Left ventricle myocardium superior (tissue), 1 donor: ENCODE measurements around the gene FAM83F. TPM values are rescaled to one million over a fixed set of nuclear protein-coding genes. Genes with fewer than 3 reads are reported as not detected.

Experiments used
- ATAC-seq: fragments of 200-7000 bp; cut with Tn5 transposase; one replicate; pipeline ENCODE4 v1.9.1; 2020; ENCODE audit warnings: mild to moderate bottlenecking, moderate library complexity
- DNase-seq: peaks from one replicate; pipeline ENCODE4 v3.0.0-alpha.2; 2020
- intact Hi-C: fragments of 100-400 bp; cut with micrococcal nuclease; formaldehyde crosslinking; loops from one replicate; pipeline ENCODE4 v1.11.0; 2022
- total RNA-seq: library from RNA; stranded (reverse); fragmentation: NEBNext Ultra II Directional; extraction: Animal tissue kit (Norgen Biotek cat#: 25700); gene quantifications from one replicate; pipeline ENCODE4 v1.2.1, GENCODE V29; 2021
- donor health status: DM: no; HTN: yes; CAD: no; lungs with severe emphysema.

FAM83F gene
- total RNA-seq, 1 donor from 2014 or later: 5.2 TPM

DNA sequence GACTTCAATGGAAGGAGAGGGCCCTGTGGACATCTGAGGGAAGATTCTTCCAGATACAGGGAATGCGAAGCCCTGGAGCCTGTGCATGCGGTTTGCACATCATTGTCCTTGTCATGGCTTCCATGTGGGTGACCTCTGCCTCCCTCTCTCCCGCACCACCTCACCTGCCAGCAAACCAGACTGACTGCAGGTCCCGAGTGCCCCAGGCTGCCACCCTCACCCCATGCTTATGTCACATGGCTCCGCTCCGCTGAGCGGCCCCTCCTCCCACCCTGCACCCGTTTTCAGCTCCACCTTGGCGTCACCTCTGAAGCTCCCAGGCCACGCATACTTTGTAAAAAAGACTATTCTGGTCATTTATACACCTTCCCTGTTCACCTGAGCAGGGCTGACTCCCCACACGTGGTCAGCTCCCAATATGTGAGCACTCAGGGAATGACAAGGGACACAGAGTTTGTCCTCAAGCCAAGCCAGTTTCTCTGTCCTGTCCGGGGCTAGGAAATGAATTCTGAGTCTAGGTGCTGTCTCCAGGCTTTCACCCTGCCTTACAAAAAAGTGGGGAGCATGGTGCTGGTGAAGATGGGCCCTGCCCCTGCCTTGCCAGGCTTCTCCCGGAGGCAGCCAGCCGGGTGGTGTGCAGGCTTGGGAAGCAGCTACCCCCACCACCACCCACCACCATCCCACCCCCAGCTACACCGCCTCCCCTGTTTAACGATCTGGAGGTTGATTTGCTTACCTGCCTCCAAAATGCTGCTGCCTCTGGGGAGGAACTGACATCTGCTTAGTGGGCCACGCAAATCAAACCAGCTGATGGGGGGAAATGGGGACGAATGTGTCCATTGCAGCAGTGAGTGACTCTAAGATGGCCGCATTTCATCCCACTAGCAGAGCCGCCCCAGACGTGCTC lies 32.7 kb downstream of the FAM83F start:
- intact Hi-C loops: no loop called here
- DNase-seq (no peak), ATAC-seq (no peak)

GRCh38 chr22:40028098-40028425 lies 33.3 kb downstream of the FAM83F start:
- DNase-seq (no peak), ATAC-seq (no peak)
- intact Hi-C loops: no loop called here

DNA sequence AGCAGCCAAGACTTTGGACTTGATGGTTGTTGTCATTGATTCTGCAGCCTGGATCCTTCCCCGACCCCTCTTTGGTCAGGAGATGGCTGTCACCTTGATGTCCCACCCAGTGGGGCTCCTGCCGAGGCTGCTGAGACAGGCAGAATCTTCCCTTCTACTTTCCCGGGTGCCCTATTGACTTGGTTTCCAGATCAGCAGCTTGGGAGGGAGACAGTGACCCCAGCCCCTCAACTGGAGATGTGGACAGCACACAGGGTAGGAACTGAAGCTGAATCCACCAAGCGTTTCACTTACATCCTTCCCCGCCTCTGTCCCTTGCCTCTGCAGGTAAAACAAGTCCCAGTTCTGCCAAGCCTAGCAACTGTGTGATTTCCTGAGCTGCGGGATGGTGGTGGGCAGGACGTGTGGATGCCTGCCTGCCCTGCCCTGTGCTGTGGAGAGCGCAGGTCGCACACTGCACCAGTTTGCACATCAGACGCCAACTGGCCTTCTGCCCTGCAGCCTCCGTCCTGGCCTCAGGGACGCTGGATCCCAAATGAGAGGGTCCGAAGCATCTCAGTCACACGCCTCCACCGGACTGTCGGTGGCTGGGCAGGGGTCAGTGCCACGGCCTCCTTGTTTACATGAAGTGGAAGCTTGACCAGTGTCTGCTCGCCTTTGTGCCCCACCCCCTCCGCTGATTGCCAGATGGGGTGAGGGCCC lies 34.6 kb downstream of the FAM83F start:
- ATAC-seq (no peak), DNase-seq (no peak)
- intact Hi-C loops: no loop called here

DNA sequence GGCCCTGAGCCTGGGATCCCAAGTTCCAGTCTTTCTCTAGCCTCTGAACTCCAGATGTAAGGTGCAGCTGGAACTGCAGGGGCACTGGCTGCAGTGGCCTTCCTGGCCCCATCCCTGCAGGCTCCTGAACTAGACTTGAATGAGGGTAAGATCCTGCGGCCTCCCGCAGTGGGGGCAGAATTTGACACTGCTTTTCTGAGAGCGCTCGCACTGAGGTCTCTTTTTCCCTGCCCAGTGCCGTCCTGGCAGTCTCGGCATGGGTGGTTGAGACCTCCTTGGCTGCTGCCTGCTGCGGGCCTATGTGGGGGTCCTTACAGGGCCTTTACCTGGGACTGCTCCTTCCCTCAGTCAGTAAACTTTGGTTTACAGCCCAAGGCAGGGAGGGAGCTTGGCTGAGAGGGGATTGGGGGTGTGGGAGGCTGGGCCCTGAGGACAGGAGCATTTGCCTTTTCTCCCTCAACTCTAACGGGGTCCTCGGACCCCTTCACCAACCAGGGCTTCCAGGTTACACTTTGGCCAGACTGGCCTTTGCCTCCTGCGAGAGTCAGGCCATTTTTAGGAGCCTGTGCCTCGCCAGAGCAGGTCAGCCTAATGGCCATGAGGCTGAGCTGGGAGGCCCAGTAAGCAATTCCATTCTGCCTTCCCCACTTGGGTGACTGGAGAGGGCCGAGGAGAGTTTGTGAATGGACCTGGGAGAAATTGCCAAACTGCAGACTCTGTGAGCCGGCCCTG lies 35.4 kb downstream of the FAM83F start:
- no peak for ATAC-seq
- DNase-seq: no peak
- intact Hi-C loops: loop anchor here (10.0 kb wide), 1 partner anchor 495 kb away; the partner anchor contains the start of gene RPS19BP1

GRCh38 chr22:40030758-40031095 lies 36.0 kb downstream of the FAM83F start:
- intact Hi-C loops: loop anchor here (10.0 kb wide), 1 partner anchor 496 kb away; the partner anchor contains the start of gene RPS19BP1
- no peak for ATAC-seq
- DNase-seq: no peak

- no peak for DNase-seq
- intact Hi-C loops: loop anchor here (10.0 kb wide), 1 partner anchor 497 kb away; the partner anchor contains the start of gene RPS19BP1
- ATAC-seq: peak; percentile 12
These were observed 37.2 kb downstream of the FAM83F start for GRCh38 chr22:40031766-40032470.

DNA sequence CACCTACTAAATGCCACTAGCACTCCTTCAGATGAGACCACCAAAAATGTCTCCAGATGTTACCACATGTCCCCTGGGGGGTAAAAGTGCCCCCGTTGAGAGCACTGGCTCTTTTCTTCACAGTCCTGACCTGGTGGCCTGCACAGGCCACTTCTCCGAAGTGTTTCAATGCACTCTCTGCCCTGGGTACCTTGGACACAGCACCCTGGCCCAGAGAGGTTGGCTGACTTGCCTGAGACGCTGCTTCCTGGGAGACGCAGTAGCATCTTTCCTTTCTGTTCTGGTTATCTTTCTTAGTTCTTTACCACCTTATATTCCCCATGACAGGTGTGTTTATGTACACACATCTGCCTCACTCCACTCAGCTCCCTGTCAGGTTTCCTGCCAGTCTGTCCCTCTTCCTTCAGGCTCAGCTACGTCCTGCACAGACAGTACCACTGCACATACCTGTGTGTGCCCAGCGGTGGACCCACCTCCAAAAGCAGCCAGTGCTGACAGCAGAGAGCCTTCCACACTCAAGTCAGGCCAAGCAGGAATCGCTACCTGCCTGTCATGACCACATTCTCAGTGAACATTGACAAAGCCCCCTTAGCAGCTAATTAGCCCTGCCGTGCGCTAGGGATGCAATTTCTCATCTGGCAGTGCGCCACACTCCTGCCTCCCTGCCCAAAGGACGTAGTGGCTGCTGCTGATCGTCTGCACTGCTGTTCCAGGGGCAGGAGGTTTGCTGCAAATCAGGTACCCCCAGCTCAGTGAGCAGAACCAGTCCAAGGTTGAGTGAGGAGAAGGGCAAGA lies 39.0 kb downstream of the FAM83F start:
- DNase-seq (no peak), ATAC-seq (no peak)
- intact Hi-C loops: loop anchor here (10.0 kb wide), 1 partner anchor 499 kb away; the partner anchor contains the start of gene RPS19BP1

DNA sequence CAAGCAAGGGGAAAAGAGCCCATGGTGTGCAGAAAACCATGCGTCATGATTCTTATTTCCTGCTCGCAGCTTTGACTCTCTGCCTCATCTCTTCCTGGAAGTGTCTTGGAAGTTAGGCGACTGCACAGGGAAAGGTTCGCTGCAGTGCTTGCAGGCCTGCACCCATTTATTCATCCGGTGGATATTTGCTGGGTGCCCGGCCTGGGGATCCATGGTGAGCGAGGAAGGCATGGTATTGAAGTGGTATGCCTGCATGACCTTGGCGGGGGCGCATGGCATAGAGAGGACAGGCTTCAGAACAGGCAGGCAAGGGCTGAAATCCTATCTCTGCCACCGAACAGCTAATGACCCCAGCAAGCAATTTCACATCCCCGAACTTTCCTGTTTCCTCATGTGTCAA lies 40.6 kb downstream of the FAM83F start:
- ATAC-seq (no peak), DNase-seq (no peak)
- intact Hi-C loops: loop anchor here (10.0 kb wide), 1 partner anchor 501 kb away; the partner anchor contains the start of gene RPS19BP1

- DNase-seq (no peak), ATAC-seq (no peak)
- intact Hi-C loops: loop anchor here (10.0 kb wide), 1 partner anchor 501 kb away; the partner anchor contains the start of gene RPS19BP1
These were observed 41.4 kb downstream of the FAM83F start for GRCh38 chr22:40036126-40036525.

DNA sequence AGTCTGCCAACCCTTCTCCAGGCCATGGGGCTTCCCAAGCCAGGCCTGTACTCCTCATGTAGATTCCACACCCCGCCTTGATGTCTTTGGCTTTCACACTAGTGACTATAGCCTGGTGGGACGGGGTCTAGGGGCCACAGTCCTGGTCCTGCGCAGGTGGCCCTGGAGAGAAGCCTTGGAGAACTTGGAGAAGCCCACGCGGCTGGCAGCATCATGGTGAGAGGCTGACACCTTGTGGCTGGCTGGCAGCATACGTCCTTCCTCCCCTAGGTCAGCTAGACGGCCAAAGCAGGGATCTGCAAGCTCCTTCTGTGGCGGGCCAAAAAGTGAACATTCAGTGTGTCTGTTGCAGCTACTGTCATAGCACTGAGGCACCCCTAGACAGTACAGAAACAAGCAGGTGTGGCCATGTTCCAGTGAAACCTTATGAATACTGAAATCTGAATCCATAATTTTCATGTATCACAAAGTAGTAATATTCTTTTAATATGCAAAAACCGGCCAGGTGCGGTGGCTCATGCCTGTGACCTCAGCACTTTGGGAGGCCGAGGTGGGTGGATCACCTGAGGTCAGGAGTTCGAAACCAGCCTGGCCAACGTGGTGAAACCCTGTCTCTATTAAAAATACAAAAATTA lies 42.0 kb downstream of the FAM83F start:
- intact Hi-C loops: loop anchor here (10.0 kb wide), 1 partner anchor 502 kb away; the partner anchor contains the start of gene RPS19BP1
- DNase-seq (peak; percentile 65), ATAC-seq (peak; percentile 73)

GRCh38 chr22:40037320-40037719 lies 42.6 kb downstream of the FAM83F start:
- intact Hi-C loops: loop anchor here (10.0 kb wide), 1 partner anchor 503 kb away; the partner anchor contains the start of gene RPS19BP1

DNA sequence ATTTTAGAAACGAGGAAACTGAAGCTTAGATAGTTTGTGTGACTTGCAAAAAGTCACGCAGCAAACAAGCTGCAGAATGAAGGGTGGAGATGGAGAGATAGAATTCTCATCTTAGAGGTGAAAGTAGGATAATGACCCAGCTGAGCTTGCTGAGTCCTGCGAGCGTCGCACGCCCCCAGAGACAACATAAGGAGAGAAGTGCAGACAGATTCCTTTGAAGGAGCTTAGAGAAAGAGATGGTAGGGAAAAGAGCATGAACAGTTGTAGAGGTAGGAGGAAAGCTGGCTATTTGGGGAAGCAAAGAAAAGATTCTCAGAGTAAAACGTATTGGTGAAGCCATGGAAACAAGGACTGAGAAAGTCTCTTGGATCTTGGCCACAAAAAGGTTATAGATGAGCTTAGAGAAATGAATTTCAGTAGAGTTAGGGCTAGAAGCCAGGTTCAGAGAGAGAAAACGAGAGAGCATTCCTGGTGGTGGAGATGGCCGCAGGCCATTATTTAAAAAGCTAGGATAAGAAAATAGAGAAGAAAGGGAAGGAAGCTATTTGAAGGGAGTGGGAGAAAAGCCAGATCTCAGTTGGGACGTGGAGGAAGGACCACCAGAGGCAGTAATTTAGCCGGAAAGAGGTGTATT lies 44.8 kb downstream of the FAM83F start:
- intact Hi-C loops: loop anchor here (10.0 kb wide), 1 partner anchor 505 kb away; the partner anchor contains the start of gene RPS19BP1
- no peak for ATAC-seq
- no peak for DNase-seq

More at GRCh38 chr22:40037320-40037719, 42.6 kb downstream of the FAM83F start:
- DNase-seq (no peak), ATAC-seq (no peak)

DNA sequence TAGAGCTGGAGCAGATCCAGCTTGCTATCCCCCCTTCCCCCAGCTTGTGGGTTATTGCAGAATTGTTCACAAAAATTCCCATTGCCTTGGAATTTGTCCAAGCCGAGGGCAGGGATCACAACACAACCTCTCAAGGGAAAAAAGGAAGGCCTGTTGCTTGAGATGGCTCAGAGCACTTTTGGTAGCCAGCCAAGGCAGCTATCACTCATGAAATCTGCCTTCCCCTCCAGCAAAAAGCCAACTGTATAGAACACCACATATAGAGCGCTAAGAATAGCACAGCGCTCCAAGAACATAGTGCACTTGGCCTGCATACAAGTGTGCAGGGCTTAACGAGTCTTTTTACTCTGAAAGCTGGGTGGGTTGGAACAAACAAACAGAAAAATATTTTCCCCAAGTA lies 46.2 kb downstream of the FAM83F start:
- intact Hi-C loops: no loop called here
- ATAC-seq: no peak
- DNase-seq: peak; percentile 49

GRCh38 chr22:40041366-40042137 lies 46.8 kb downstream of the FAM83F start:
- no peak for DNase-seq
- intact Hi-C loops: no loop called here
- ATAC-seq: no peak

- ATAC-seq (no peak), DNase-seq (no peak)
- intact Hi-C loops: no loop called here
These were observed 47.6 kb downstream of the FAM83F start for GRCh38 chr22:40042312-40042711.

DNA sequence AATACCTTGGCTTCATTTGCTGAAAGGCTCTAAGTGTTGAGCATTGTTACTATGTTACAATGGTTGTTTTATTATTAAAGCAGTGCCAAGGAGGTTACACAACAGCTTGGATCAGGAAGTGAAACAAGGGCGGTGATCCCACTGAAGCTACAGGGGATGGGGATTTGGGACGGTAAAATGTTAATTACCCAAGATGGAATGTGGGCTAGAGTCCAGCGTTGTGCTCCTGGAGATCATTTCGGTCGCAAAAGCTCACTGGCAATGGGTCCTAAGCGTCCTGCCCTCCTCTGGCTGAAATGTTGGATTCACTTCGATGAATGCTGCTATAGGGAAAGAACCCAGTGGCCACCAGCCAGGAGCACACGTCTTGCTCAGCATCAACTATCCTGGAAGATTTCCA lies 48.3 kb downstream of the FAM83F start:
- DNase-seq: no peak
- ATAC-seq: no peak
- intact Hi-C loops: no loop called here
